GM12875 (cell line): Measurements from ENCODE around the gene SON.
"Not testable (repeated sequence)": the region's sequence is repeated elsewhere in the genome, so short reads cannot be mapped to it uniquely, and the experiment has no call there.

Experiments
- H3K4me3 ChIP-seq: one replicate; pipeline ENCODE4 v1.5.1; 2011; ENCODE audit warnings: low read depth, low read length, control low read depth
- CTCF ChIP-seq: IDR thresholded peaks from 2 replicates; pipeline ENCODE4 v1.5.1; 2011; ENCODE audit warnings: low read depth, mild to moderate bottlenecking, control low read depth, inconsistent platforms, low read length, moderate library complexity, borderline replicate concordance; ENCODE audit not compliant: insufficient read depth

The SON gene

GRCh38 chr21:33608559-33608958, 65.7 kb downstream of the SON start:
- TF ChIP-seq CTCF: no peak
- no peak overlapping the region for H3K4me3 ChIP-seq

GRCh38 chr21:33611006-33611744, 68.3 kb downstream of the SON start:
- H3K4me3 ChIP-seq: no peak overlapping the region
- TF ChIP-seq CTCF: no peak

- not testable (repeated sequence) for H3K4me3 ChIP-seq
Measured at GRCh38 chr21:33617565-33617964, 74.7 kb downstream of the SON start.

GRCh38 chr21:33618407-33618806, 75.6 kb downstream of the SON start:
- no peak overlapping the region for H3K4me3 ChIP-seq
- no peak for TF ChIP-seq CTCF

GRCh38 chr21:33619726-33620125, 76.9 kb downstream of the SON start:
- TF ChIP-seq CTCF: no peak
- no peak overlapping the region for H3K4me3 ChIP-seq

GRCh38 chr21:33622253-33622652, 79.4 kb downstream of the SON start:
- no peak overlapping the region for H3K4me3 ChIP-seq
- no peak for TF ChIP-seq CTCF

GRCh38 chr21:33626151-33626550, 83.3 kb downstream of the SON start:
- H3K4me3 ChIP-seq: not testable (repeated sequence)
